IgD-negative memory B cell (primary cell): Measurements from ENCODE around the gene SAA4. TPM values are rescaled to one million over a fixed set of nuclear protein-coding genes. Genes with fewer than 3 reads are reported as not detected.

Experiments used
- H3K27ac Mint-ChIP-seq, 3 donors: one replicate each; pipeline ENCODE4 v1.8.0; 2020 to 2022; ENCODE audit warnings: mild to moderate bottlenecking in 3 of 3, mixed read lengths in 3 of 3, moderate library complexity in 1 of 3
- H3K27me3 Mint-ChIP-seq: one replicate; pipeline ENCODE4 v1.8.0; 2021; ENCODE audit warnings: mixed read lengths
- H3K36me3 Mint-ChIP-seq: one replicate; pipeline ENCODE4 v1.8.0; 2020; ENCODE audit warnings: mild to moderate bottlenecking, mixed read lengths
- H3K4me1 Mint-ChIP-seq, 3 donors: one replicate each; pipeline ENCODE4 v1.8.0; 2020 to 2022; ENCODE audit warnings: mixed read lengths in 3 of 3, mild to moderate bottlenecking in 1 of 3
- H3K4me3 Mint-ChIP-seq, 4 donors: one replicate each; pipeline ENCODE4 v1.8.0; 2020 to 2022; ENCODE audit warnings: mild to moderate bottlenecking in 4 of 4, mixed read lengths in 4 of 4, moderate library complexity in 3 of 4
- H3K9me3 Mint-ChIP-seq, 3 donors: one replicate each; pipeline ENCODE4 v1.8.0; 2020 to 2021; ENCODE audit warnings: mixed read lengths in 3 of 3, mild to moderate bottlenecking in 1 of 3
- polyA plus RNA-seq: library from polyadenylated mRNA; unstranded; fragments of 300-500 nt; fragmentation: Illumina TruSeq; gene quantifications from one replicate; pipeline ENCODE4 v1.2.3, GENCODE V29; 2021

SAA4 gene
- polyA plus RNA-seq, 1 donor from 2014 or later = not detected

GRCh38 chr11:18188796-18189195 lies 47.8 kb downstream of the SAA4 start:
- H3K27ac Mint-ChIP-seq = no peak overlapping the region
- no peaks in the 10 kb centered on the region for H3K36me3 Mint-ChIP-seq
- peaks cover 3% of the 10 kb centered on the region for H3K27me3 Mint-ChIP-seq
- no peak overlapping the region for H3K4me3 Mint-ChIP-seq
- H3K9me3 Mint-ChIP-seq = no peaks in the 10 kb centered on the region
- H3K4me1 Mint-ChIP-seq = peaks cover 0 to 3% (median 0%) of the 10 kb centered on the region in 3 donors

Other genes with a start within 250 kb of the SAA4 start
- gene SERGEF, start 223.8 kb downstream of the SAA4 start, polyA plus RNA-seq = 68.0 TPM
- gene TPH1, start 190.5 kb downstream of the SAA4 start, polyA plus RNA-seq = not detected
- 13.6 TPM for gene SAAL1, start 130.7 kb downstream of the SAA4 start, polyA plus RNA-seq
- not detected for gene MRGPRX3, start 104.2 kb downstream of the SAA4 start, polyA plus RNA-seq
- gene MRGPRX4, start 64.0 kb downstream of the SAA4 start, polyA plus RNA-seq = not detected
- gene SAA2, start 11.9 kb upstream of the SAA4 start, polyA plus RNA-seq = 0.35 TPM
- not detected for gene SAA1, start 29.5 kb upstream of the SAA4 start, polyA plus RNA-seq
- gene HPS5, start 85.3 kb upstream of the SAA4 start, polyA plus RNA-seq = 25.9 TPM
- gene GTF2H1, start 85.8 kb upstream of the SAA4 start, polyA plus RNA-seq = 34.4 TPM
- gene LDHA, start 157.8 kb upstream of the SAA4 start, polyA plus RNA-seq = 263 TPM
- not detected for gene LDHC, start 175.5 kb upstream of the SAA4 start, polyA plus RNA-seq
- not detected for gene LDHAL6A, start 219.1 kb upstream of the SAA4 start, polyA plus RNA-seq